GM23248 (cell line): ENCODE results near the gene ATP4A. TPM values are rescaled to one million over a fixed set of nuclear protein-coding genes. Genes with fewer than 3 reads are reported as not detected.

ENCODE experiments used
- DNase-seq: peaks from one replicate; pipeline ENCODE4 v3.0.0-alpha.2; 2015
- H2AFZ ChIP-seq: fragments of 200-600 bp; sonication (generic); 2 replicates; pipeline ENCODE4 v1.6.1; 2016; ENCODE audit warnings: antibody characterized with exemption
- H3F3A ChIP-seq: fragments of 200-600 bp; sonication (generic); 2 replicates; pipeline ENCODE4 v1.6.1; 2016; ENCODE audit warnings: mild to moderate bottlenecking, antibody characterized with exemption, mixed run types; ENCODE audit not compliant: insufficient read depth
- H3K27ac ChIP-seq: fragments of 200-600 bp; sonication (generic); 2 replicates; pipeline ENCODE4 v1.5.1; 2016; ENCODE audit warnings: mild to moderate bottlenecking
- H3K27me3 ChIP-seq: fragments of 200-600 bp; sonication (generic); replicated peaks from 2 replicates; pipeline ENCODE4 v1.6.1; 2016; ENCODE audit warnings: mild to moderate bottlenecking; ENCODE audit not compliant: insufficient read depth
- H3K36me3 ChIP-seq: fragments of 200-600 bp; sonication (generic); 2 replicates; pipeline ENCODE4 v1.6.1; 2016; ENCODE audit warnings: low read depth, mild to moderate bottlenecking
- H3K4me1 ChIP-seq: fragments of 200-600 bp; sonication (generic); 2 replicates; pipeline ENCODE4 v1.6.1; 2016; ENCODE audit warnings: mild to moderate bottlenecking; ENCODE audit not compliant: insufficient read depth
- H3K4me2 ChIP-seq: fragments of 200-600 bp; sonication (generic); one replicate; pipeline ENCODE4 v1.6.1; 2016; ENCODE audit warnings: mild to moderate bottlenecking; ENCODE audit not compliant: unreplicated experiment
- H3K4me3 ChIP-seq: fragments of 200-600 bp; sonication (generic); 2 replicates; pipeline ENCODE4 v1.5.1; 2016; ENCODE audit warnings: mild to moderate bottlenecking
- H3K79me2 ChIP-seq: fragments of 200-600 bp; sonication (generic); 2 replicates; pipeline ENCODE4 v1.6.1; 2016; ENCODE audit warnings: mild to moderate bottlenecking; ENCODE audit not compliant: insufficient read depth
- H3K9ac ChIP-seq: fragments of 200-600 bp; sonication (generic); 2 replicates; pipeline ENCODE4 v1.6.1; 2016; ENCODE audit warnings: mild to moderate bottlenecking
- H3K9me2 ChIP-seq: fragments of 200-600 bp; sonication (generic); 2 replicates; pipeline ENCODE4 v1.6.1; 2016; ENCODE audit warnings: mixed run types, mild to moderate bottlenecking, moderate library complexity; ENCODE audit not compliant: insufficient read depth
- H3K9me3 ChIP-seq: fragments of 200-600 bp; sonication (generic); one replicate; pipeline ENCODE4 v1.6.1; 2017; ENCODE audit warnings: low read depth
- H4K20me1 ChIP-seq: fragments of 200-600 bp; sonication (generic); 2 replicates; pipeline ENCODE4 v1.6.0; 2016; ENCODE audit not compliant: insufficient read depth
- EZH2 ChIP-seq: fragments of 200-600 bp; sonication (generic); IDR thresholded peaks from 2 replicates; pipeline ENCODE4 v1.6.1; 2018; ENCODE audit warnings: antibody characterized with exemption, mild to moderate bottlenecking; ENCODE audit not compliant: insufficient read depth, poor library complexity, severe bottlenecking
- EZH2phosphoT487 ChIP-seq: fragments of 200-600 bp; sonication (generic); IDR thresholded peaks from 2 replicates; pipeline ENCODE4 v1.6.1; 2018; ENCODE audit warnings: antibody characterized with exemption, moderate library complexity, mild to moderate bottlenecking, low read depth; ENCODE audit not compliant: insufficient read depth
- WGBS, 2 experiments: methylation state at CpG; one replicate each; pipeline ENCODE4 v1.1.6; 2015 to 2017; ENCODE audit warnings: low lambda C conversion rate in 2 of 2, low coverage in 1 of 2; ENCODE audit errors: missing lambda C conversion rate in 2 of 2; 5-methylcytosine and 5-hydroxymethylcytosine counted together
- in situ Hi-C: fragments of 300-500 bp; cut with MboI; formaldehyde crosslinking; loops from 2 replicates; pipeline ENCODE4 v1.15.0; 2020
- polyA plus RNA-seq: library from polyadenylated mRNA; unstranded; fragments of >200 nt; fragmentation: Nextera tagmentation; extraction: Ambion mirVana; gene quantifications from 2 replicates; pipeline ENCODE4 v1.2.1, GENCODE V29; 2016
- total RNA-seq: library from RNA; depleted of rRNA; stranded (reverse); fragments of >200 nt; shearing (Covaris generic); gene quantifications from 2 replicates; pipeline ENCODE4 v1.2.3, GENCODE V29; 2014

Gene ATP4A
- total and polyA plus RNA-seq, 2 experiments from 2014 or later, result not detected

DNA sequence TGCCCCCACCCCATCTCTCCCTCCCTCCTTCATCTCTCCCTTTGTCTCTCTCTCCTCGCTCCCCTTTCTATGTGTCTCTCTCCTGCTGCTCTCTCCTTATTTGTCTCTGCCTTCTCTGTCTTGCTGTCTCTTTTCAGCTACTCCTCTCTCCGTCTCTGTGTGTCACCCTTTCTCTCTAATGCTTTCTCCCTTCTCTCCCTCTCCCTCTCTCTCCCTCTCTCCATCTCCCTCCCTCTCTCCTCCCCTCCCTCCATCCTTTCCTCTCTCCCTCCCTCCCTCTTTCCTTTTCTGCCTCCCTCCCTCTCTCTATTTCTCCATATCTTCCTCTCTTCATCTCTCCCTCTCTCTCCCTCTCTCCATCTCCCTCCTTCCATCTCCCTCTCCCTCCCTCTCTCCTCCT lies 682 bp downstream of the ATP4A start:
- Histone ChIP-seq H3K36me3 (no peaks in the 10 kb centered on the region), H3K27me3 (0 out of 2 replicates have a peak, but pooled peaks cover 14% of the 10 kb centered on the region), H3K4me3 (no peak overlapping the region), H3K79me2 (no peaks in the 10 kb centered on the region), H3K27ac (no peak overlapping the region), H3K9me2 (no peaks in the 10 kb centered on the region), H3K4me1 (no peaks in the 10 kb centered on the region), H3K4me2 (no peak overlapping the region), H4K20me1 (no peaks in the 10 kb centered on the region), H2AFZ (no peak overlapping the region), H3K9ac (no peak overlapping the region), H3K9me3 (no peaks in the 10 kb centered on the region), H3F3A (no peaks in the 10 kb centered on the region)
- WGBS, 2 experiments, result 20% methylated on average over 2 of the region's 2 CpGs; no CpG with 5 or more reads in 1 of the 2 experiments
- TF ChIP-seq EZH2phosphoT487 (no peak), EZH2 (no peak)
- in situ Hi-C loops, result no loop called here
- DNase-seq, result no peak

GRCh38 chr19:35562336-35562735 lies 1.1 kb downstream of the ATP4A start:
- H3K9ac ChIP-seq, result no peak overlapping the region
- in situ Hi-C loops, result no loop called here
- H3K9me3 ChIP-seq, result no peaks in the 10 kb centered on the region
- 60% methylated on average over 16 to 17 of the region's 17 CpGs for WGBS, 2 experiments
- H3F3A ChIP-seq, result no peaks in the 10 kb centered on the region
- H4K20me1 ChIP-seq, result no peaks in the 10 kb centered on the region
- no peak overlapping the region for H2AFZ ChIP-seq
- no peak overlapping the region for H3K4me3 ChIP-seq
- H3K4me1 ChIP-seq, result no peaks in the 10 kb centered on the region
- no peak overlapping the region for H3K4me2 ChIP-seq
- no peak overlapping the region for H3K27ac ChIP-seq
- H3K36me3 ChIP-seq, result no peaks in the 10 kb centered on the region
- H3K9me2 ChIP-seq, result no peaks in the 10 kb centered on the region
- DNase-seq, result no peak
- no peaks in the 10 kb centered on the region for H3K79me2 ChIP-seq
- H3K27me3 ChIP-seq, result 0 out of 2 replicates have a peak, but pooled peaks cover 14% of the 10 kb centered on the region
- TF ChIP-seq EZH2, result no peak
- TF ChIP-seq EZH2phosphoT487, result no peak

DNA sequence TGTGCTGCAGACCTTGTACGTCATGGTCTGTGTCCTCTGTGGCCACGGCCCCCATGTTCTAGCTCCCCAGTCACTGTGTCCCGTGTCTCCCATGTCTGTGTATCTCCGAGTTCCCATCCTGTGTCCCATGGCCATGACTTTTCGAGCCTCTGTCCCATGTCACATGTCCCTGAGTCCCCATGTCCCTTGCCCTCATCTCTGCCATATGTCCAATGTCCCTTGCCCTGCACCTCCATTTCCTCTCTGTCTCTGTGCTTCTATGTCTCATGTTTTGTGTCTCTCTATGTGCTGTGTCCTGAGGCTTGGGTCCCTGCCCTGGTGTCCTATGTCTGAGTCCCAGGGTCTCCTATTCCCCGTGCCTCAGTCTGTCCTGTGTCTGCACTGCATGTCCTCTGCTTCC lies 2.0 kb downstream of the ATP4A start:
- H3K9me2 ChIP-seq, result no peaks in the 10 kb centered on the region
- H3K4me1 ChIP-seq, result no peaks in the 10 kb centered on the region
- H3K36me3 ChIP-seq, result no peaks in the 10 kb centered on the region
- no peak for TF ChIP-seq EZH2phosphoT487
- H3K9ac ChIP-seq, result no peak overlapping the region
- no peaks in the 10 kb centered on the region for H3F3A ChIP-seq
- no peak for DNase-seq
- in situ Hi-C loops, result no loop called here
- 33 to 42% methylated on average over 6 of the region's 6 CpGs for WGBS, 2 experiments
- no peak overlapping the region for H3K4me3 ChIP-seq
- H3K27me3 ChIP-seq, result 0 out of 2 replicates have a peak, but pooled peaks cover 14% of the 10 kb centered on the region
- no peaks in the 10 kb centered on the region for H3K79me2 ChIP-seq
- H3K4me2 ChIP-seq, result no peak overlapping the region
- no peaks in the 10 kb centered on the region for H3K9me3 ChIP-seq
- no peak overlapping the region for H2AFZ ChIP-seq
- H4K20me1 ChIP-seq, result no peaks in the 10 kb centered on the region
- no peak overlapping the region for H3K27ac ChIP-seq

- Histone ChIP-seq H3K4me2 (no peak overlapping the region), H3K27me3 (0 out of 2 replicates have a peak, but pooled peaks cover 14% of the 10 kb centered on the region), H2AFZ (no peak overlapping the region), H4K20me1 (no peaks in the 10 kb centered on the region), H3K9me3 (no peaks in the 10 kb centered on the region), H3K27ac (no peak overlapping the region), H3K9me2 (no peaks in the 10 kb centered on the region), H3K4me1 (no peaks in the 10 kb centered on the region), H3K4me3 (no peak overlapping the region), H3K36me3 (no peaks in the 10 kb centered on the region), H3F3A (no peaks in the 10 kb centered on the region), H3K79me2 (no peaks in the 10 kb centered on the region), H3K9ac (no peak overlapping the region)
- in situ Hi-C loops, result no loop called here
- WGBS, 2 experiments, result 59 to 65% methylated on average over 6 of the region's 6 CpGs
- TF ChIP-seq EZH2 (no peak), EZH2phosphoT487 (no peak)
- DNase-seq, result no peak
Measured at GRCh38 chr19:35560677-35561076, 2.8 kb downstream of the ATP4A start.

- no peaks in the 10 kb centered on the region for H3K79me2 ChIP-seq
- H3K4me2 ChIP-seq, result no peak overlapping the region
- 80 to 86% methylated on average over 14 to 18 of the region's 18 CpGs for WGBS, 2 experiments
- 0 out of 2 replicates have a peak, but pooled peaks cover 14% of the 10 kb centered on the region for H3K27me3 ChIP-seq
- no peak overlapping the region for H3K27ac ChIP-seq
- no peaks in the 10 kb centered on the region for H3F3A ChIP-seq
- DNase-seq, result no peak
- TF ChIP-seq EZH2 (no peak), EZH2phosphoT487 (no peak)
- H3K9me2 ChIP-seq, result no peaks in the 10 kb centered on the region
- H3K9ac ChIP-seq, result no peak overlapping the region
- no peaks in the 10 kb centered on the region for H3K36me3 ChIP-seq
- H2AFZ ChIP-seq, result no peak overlapping the region
- no peak overlapping the region for H3K4me3 ChIP-seq
- in situ Hi-C loops, result no loop called here
- no peaks in the 10 kb centered on the region for H4K20me1 ChIP-seq
- H3K4me1 ChIP-seq, result no peaks in the 10 kb centered on the region
- H3K9me3 ChIP-seq, result no peaks in the 10 kb centered on the region
Measured at GRCh38 chr19:35560271-35560670, 3.2 kb downstream of the ATP4A start.
